Measurements from ENCODE around the gene DAZAP1. TPM values are rescaled to one million over a fixed set of nuclear protein-coding genes. Genes with fewer than 3 reads are reported as not detected.
A peak's percentile ranks its signal among the peaks of the same experiment; 100 is the strongest.

DAZAP1 gene
- polyA plus RNA-seq, 1 of the 3 experiments (the other 2 are of a cell fraction) = 54.3 TPM

- Histone ChIP-seq H3F3A (replicated peaks; ENCODE audit: insufficient read depth) (peaks cover 4% of the 10 kb centered on the region), H3K4me2 (no peak overlapping the region), H3K9me2 (no peaks in the 10 kb centered on the region), H3K79me2 (ENCODE audit: insufficient read depth) (peaks cover 15% of the 10 kb centered on the region), H3K27ac (ENCODE audit: low read depth in 2 of 2, low read length in 1 of 2) (no peak overlapping the region), H2AFZ (ENCODE audit: low read depth) (no peak overlapping the region), H3K9me3 (no peaks in the 10 kb centered on the region), H3K4me1 (ENCODE audit: control insufficient read depth in 1 of 2, insufficient read depth in 2 of 2, low read depth in 1 of 2, low read length in 1 of 2) (peaks cover 0 to 3% of the 10 kb centered on the region in 2 experiments; a peak in 1 of 4 replicates), H3K4me3 (ENCODE audit: low read depth in 2 of 2, low read length in 1 of 2) (no peak overlapping the region), H4K20me1 (ENCODE audit: insufficient read depth) (no peaks in the 10 kb centered on the region), H3K27me3 (ENCODE audit: insufficient read depth) (no peaks in the 10 kb centered on the region), H3K36me3 (replicated peaks in 1 of 2; ENCODE audit: control insufficient read depth in 1 of 2, insufficient read depth in 2 of 2, low read length in 1 of 2) (peaks cover 0 to under 1% of the 10 kb centered on the region in 2 experiments), H3K9ac (no peak overlapping the region)
- TF ChIP-seq NFIC (IDR thresholded peaks at IDR 0.05; ENCODE audit: borderline replicate concordance) = no peak
- TF ChIP-seq USF2 (IDR thresholded peaks at IDR 0.05; ENCODE audit: borderline replicate concordance, low read depth, low read length) = no peak
- no peak for TF ChIP-seq RCOR1 (IDR thresholded peaks at IDR 0.05; ENCODE audit: low read length)
- TF ChIP-seq SIN3A (IDR thresholded peaks at IDR 0.05; ENCODE audit: borderline replicate concordance, low read depth, low read length) = no peak
- no peak for TF ChIP-seq POLR2AphosphoS5 (IDR thresholded peaks at IDR 0.05; ENCODE audit: low read depth, low read length)
- TF ChIP-seq MXI1 (IDR thresholded peaks at IDR 0.05; ENCODE audit: low read depth, low read length) = no peak
- no peak for TF ChIP-seq USF1 (IDR thresholded peaks at IDR 0.05; ENCODE audit: borderline replicate concordance, low read depth)
- TF ChIP-seq EP300 (IDR thresholded peaks at IDR 0.05; ENCODE audit: borderline replicate concordance in 1 of 2, low read depth in 1 of 2, low read length in 1 of 2) = no peak
- no peak for TF ChIP-seq CTCF (IDR thresholded peaks at IDR 0.05)
- TF ChIP-seq ELF1 (IDR thresholded peaks at IDR 0.05) = no peak
- no peak for TF ChIP-seq FOXM1 (IDR thresholded peaks at IDR 0.05; ENCODE audit: low read depth)
- no peak for TF ChIP-seq FOXJ3 (CRISPR knock-in tag; IDR thresholded peaks at IDR 0.05)
- TF ChIP-seq JUND (IDR thresholded peaks at IDR 0.05) = no peak
- peak; percentile 51 for DNase-seq
- CTCF ChIA-PET = no interaction called here
- 91% methylated on average over 15 of the region's 37 CpGs for WGBS (ENCODE audit: low lambda C conversion rate)
- POLR2A ChIA-PET = no interaction called here
These were observed 75.2 kb downstream of the DAZAP1 start for GRCh38 chr19:1482361-1483130.

Measured in SK-N-SH (cell line).